Osteocyte (in vitro differentiated cells): Measurements from ENCODE around the gene SMC6. TPM values are rescaled to one million over a fixed set of nuclear protein-coding genes. Genes with fewer than 3 reads are reported as not detected.

Experiments
- DNase-seq: peaks from one replicate; pipeline ENCODE4 v3.0.0; 2021; ENCODE audit warnings: mixed read lengths; ENCODE audit not compliant: unreplicated experiment; ENCODE audit errors: extremely low spot score
- H3K27ac Mint-ChIP-seq: one replicate; pipeline ENCODE4 v1.8.0; 2021; ENCODE audit warnings: mild to moderate bottlenecking, mixed read lengths; ENCODE audit not compliant: unreplicated experiment
- H3K27me3 Mint-ChIP-seq: one replicate; pipeline ENCODE4 v1.8.0; 2021; ENCODE audit warnings: mixed read lengths; ENCODE audit not compliant: unreplicated experiment
- H3K36me3 Mint-ChIP-seq: one replicate; pipeline ENCODE4 v1.8.0; 2021; ENCODE audit warnings: mixed read lengths; ENCODE audit not compliant: unreplicated experiment
- H3K4me1 Mint-ChIP-seq: one replicate; pipeline ENCODE4 v1.8.0; 2021; ENCODE audit warnings: mixed read lengths; ENCODE audit not compliant: unreplicated experiment
- H3K4me3 Mint-ChIP-seq: one replicate; pipeline ENCODE4 v1.8.0; 2021; ENCODE audit warnings: mild to moderate bottlenecking, moderate library complexity, mixed read lengths; ENCODE audit not compliant: unreplicated experiment
- H3K9me3 Mint-ChIP-seq: one replicate; pipeline ENCODE4 v1.8.0; 2021; ENCODE audit warnings: mixed read lengths; ENCODE audit not compliant: unreplicated experiment
- CTCF ChIP-seq: fragments of 200-600 bp; sonication (generic); IDR thresholded peaks from 2 replicates; pipeline ENCODE4 v1.5.0; 2021; ENCODE audit warnings: antibody characterized with exemption, mild to moderate bottlenecking, moderate library complexity
- total RNA-seq: library from RNA; stranded (reverse); gene quantifications from 2 replicates; pipeline ENCODE4 v1.2.1, GENCODE V29; 2021

Gene SMC6
- total RNA-seq, 1 donor from 2014 or later, result 21.3 TPM

- Mint-ChIP-seq H3K4me3 (no peak overlapping the region), H3K4me1 (peaks cover 16% of the 10 kb centered on the region), H3K27ac (no peak overlapping the region), H3K36me3 (peaks cover 2% of the 10 kb centered on the region), H3K9me3 (no peaks in the 10 kb centered on the region), H3K27me3 (no peaks in the 10 kb centered on the region)
- DNase-seq, result no peak
- no peak for TF ChIP-seq CTCF
These were observed 105.0 kb downstream of the SMC6 start for GRCh38 chr2:17648581-17648980.

DNA sequence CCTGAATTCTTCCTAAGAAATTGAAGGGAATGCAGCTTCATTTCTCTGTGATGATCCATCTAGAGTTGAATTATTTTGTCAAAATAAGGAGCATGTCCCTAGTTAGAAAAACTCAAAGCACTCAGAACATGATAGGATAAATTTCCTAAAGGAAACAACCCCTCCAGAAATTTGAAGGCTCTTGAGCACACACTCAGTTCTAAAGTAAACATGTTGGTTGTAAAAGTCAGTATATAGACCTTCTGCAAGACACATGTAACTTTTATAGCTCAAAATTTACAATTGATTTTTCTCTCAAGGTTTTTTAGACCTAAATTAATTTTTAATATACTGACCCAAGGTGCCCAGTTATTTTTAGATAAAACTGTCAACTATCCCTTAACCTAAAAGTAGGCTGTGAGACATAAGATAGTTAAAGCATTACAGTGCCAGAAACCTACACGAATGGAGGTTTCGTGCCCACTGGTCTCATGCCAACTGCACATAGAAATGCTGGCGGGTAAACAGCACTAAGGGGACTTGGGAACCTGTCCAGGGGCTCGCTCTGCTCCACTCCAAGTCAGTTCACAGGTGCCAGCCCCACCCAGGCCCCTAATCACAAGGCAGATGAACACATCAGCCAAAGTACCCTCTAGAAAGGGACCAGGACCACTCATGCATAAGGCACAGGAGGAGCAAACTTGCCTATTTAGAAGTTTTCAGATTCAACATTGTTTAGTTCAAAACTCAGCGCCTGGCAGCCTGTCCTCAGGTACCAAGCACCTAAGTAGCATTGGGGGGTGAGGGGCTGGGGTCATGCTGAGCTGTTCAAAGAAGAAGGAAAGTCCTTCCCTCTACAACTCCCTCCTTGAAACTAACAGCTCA is 106.5 kb downstream of the SMC6 start:
- Mint-ChIP-seq H3K4me1 (peaks cover 25% of the 10 kb centered on the region), H3K27me3 (no peaks in the 10 kb centered on the region), H3K4me3 (no peak overlapping the region), H3K27ac (no peak overlapping the region), H3K36me3 (peaks cover 2% of the 10 kb centered on the region), H3K9me3 (no peaks in the 10 kb centered on the region)
- TF ChIP-seq CTCF, result no peak
- peak; percentile 57 for DNase-seq

GRCh38 chr2:17646081-17646554 is 107.5 kb downstream of the SMC6 start:
- no peaks in the 10 kb centered on the region for H3K36me3 Mint-ChIP-seq
- H3K27ac Mint-ChIP-seq, result peak overlapping the region; percentile 3
- H3K9me3 Mint-ChIP-seq, result no peaks in the 10 kb centered on the region

DNA sequence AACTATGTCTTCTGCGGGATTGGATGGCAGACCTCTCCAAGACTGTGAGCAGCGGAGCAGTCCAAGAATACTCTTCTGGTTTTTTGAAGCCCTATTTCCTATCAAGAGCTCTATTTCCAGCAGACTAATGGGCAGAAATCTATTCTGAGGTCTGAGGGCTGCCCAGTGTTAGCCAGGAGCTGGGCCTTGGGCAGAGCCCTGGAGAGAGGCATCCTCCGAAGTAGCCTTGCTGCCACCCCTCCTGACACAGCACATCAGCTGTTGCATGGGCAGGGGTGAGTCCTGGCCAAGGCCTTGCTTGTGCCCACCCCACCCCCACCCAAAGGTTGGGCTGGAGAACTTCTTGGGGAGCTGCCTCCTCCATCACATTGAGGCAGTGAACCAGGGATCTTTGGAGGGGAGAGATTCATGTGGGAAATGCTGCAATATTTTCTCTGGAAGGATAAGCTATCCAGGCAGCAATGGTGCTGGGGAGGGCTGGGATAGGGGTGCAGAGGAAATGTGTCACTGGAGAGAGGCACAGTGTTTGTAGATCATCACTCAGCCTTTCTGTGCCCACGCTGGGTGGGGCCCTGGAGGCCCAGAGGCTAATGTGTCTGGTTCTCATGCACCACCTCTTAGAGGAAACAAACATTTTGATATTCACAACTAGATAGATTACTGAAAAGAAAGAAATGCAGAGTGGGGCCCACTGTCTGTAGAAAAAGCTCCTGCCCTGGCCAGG is 108.5 kb downstream of the SMC6 start:
- H3K27ac Mint-ChIP-seq, result no peak overlapping the region

More at GRCh38 chr2:17646081-17646554, 107.5 kb downstream of the SMC6 start:
- Mint-ChIP-seq H3K27me3 (no peaks in the 10 kb centered on the region), H3K4me1 (peaks cover 25% of the 10 kb centered on the region), H3K4me3 (no peak overlapping the region)
- peak; percentile 78 for TF ChIP-seq CTCF
- peak; percentile 81 for DNase-seq

More for the DNA sequence above, 108.5 kb downstream of the SMC6 start:
- Mint-ChIP-seq H3K36me3 (no peaks in the 10 kb centered on the region), H3K27me3 (no peaks in the 10 kb centered on the region), H3K4me3 (no peak overlapping the region), H3K9me3 (no peaks in the 10 kb centered on the region), H3K4me1 (peaks cover 25% of the 10 kb centered on the region)
- no peak for TF ChIP-seq CTCF
- peak; percentile 42 for DNase-seq
